SJSA1 (cell line): ENCODE data around the gene EBF3. TPM values are rescaled to one million over a fixed set of nuclear protein-coding genes. Genes with fewer than 3 reads are reported as not detected.

Source experiments
- DNase-seq, 2 experiments: peaks; one replicate each; pipeline ENCODE4 v3.0.0-alpha.2; 2015 to 2020; ENCODE audit warnings: low spot score in 2 of 2, low read depth in 1 of 2
- H3K27ac ChIP-seq: fragments of 250-450 bp; sonication (Bioruptor Pico); 2 replicates; pipeline ENCODE4 v1.5.1; 2020; ENCODE audit warnings: mild to moderate bottlenecking, moderate library complexity
- H3K27me3 ChIP-seq: fragments of 250-450 bp; sonication (Bioruptor Pico); replicated peaks from 2 replicates; pipeline ENCODE4 v1.5.1; 2020; ENCODE audit warnings: mild to moderate bottlenecking, moderate library complexity
- H3K36me3 ChIP-seq: fragments of 250-450 bp; sonication (Bioruptor Pico); 2 replicates; pipeline ENCODE4 v1.5.1; 2020; ENCODE audit warnings: mild to moderate bottlenecking
- H3K4me1 ChIP-seq: fragments of 250-450 bp; sonication (Bioruptor Pico); replicated peaks from 2 replicates; pipeline ENCODE4 v1.6.1; 2021; ENCODE audit warnings: mild to moderate bottlenecking
- H3K4me3 ChIP-seq: fragments of 250-450 bp; sonication (Bioruptor Pico); 2 replicates; pipeline ENCODE4 v1.5.1; 2020; ENCODE audit warnings: mild to moderate bottlenecking
- H3K9me3 ChIP-seq: fragments of 250-450 bp; sonication (Bioruptor Pico); replicated peaks from 2 replicates; pipeline ENCODE4 v1.5.1; 2020; ENCODE audit warnings: mild to moderate bottlenecking
- total RNA-seq: library from RNA; depleted of rRNA; stranded (reverse); fragments of >200 nt; shearing (Covaris generic); gene quantifications from 2 replicates; pipeline ENCODE4 v1.2.3, GENCODE V29; 2014

Gene EBF3
- total RNA-seq, 1 experiment from 2014 or later: not detected

DNA sequence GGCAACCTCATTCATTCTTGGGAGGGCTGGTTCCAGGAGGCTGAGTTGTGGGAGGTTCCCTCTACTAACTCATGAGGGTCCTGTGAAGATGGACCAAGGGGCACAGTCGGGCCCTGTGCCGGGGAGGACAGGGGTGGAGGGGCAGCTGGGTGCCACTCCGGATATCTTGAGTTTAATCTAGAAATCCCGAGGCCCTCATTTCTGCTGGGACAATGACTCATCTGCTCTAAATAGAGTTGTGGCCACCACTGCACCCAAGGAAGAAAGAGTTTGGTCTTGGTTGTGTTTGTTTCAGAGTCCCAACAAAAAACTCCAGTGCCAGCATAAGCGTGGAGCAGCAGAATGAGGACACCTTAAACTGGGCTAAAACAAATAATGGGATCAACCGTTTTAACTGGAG is 82.4 kb downstream of the EBF3 start:
- Histone ChIP-seq H3K9me3 (peaks cover 3% of the 10 kb centered on the region; the same call in 1 of the 2 replicates), H3K27ac (no peak overlapping the region), H3K4me3 (no peak overlapping the region), H3K36me3 (no peaks in the 10 kb centered on the region), H3K27me3 (no peaks in the 10 kb centered on the region), H3K4me1 (no peaks in the 10 kb centered on the region)
- DNase-seq: no peak

DNA sequence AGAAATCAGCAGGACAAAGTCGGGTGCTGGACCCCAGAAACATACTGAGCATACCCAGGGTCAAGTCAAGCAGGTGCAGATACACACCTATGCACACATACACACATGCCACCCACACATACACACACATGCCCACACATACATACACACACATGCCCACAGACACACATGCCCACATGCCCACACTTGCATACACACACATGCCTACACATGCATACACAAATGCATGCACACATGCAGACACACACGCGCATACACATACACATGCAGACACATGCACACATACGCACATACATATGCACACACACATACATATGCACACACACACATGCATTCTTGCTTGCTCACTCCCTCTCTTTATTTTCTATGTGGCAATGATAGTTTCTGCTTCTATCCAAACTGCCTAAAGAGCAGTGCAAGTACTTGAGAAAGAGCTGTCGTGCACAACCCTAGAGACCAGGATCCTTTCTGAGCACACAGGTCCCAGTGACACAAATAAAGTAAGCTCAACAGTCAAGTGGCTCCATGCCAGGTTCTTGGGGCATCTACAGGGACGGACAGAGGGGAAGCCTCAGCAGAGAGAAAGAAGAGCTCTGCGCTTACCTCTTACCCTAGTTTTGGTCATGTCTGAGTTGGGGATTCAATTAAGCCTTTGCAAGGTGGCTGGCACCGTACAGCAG is 83.7 kb downstream of the EBF3 start:
- no peaks in the 10 kb centered on the region for H3K4me1 ChIP-seq
- no peaks in the 10 kb centered on the region for H3K36me3 ChIP-seq
- H3K9me3 ChIP-seq: peaks cover 6% of the 10 kb centered on the region; the same call in 1 of the 2 replicates
- H3K4me3 ChIP-seq: no peak overlapping the region
- no peak for DNase-seq
- no peak overlapping the region for H3K27ac ChIP-seq
- H3K27me3 ChIP-seq: no peaks in the 10 kb centered on the region

DNA sequence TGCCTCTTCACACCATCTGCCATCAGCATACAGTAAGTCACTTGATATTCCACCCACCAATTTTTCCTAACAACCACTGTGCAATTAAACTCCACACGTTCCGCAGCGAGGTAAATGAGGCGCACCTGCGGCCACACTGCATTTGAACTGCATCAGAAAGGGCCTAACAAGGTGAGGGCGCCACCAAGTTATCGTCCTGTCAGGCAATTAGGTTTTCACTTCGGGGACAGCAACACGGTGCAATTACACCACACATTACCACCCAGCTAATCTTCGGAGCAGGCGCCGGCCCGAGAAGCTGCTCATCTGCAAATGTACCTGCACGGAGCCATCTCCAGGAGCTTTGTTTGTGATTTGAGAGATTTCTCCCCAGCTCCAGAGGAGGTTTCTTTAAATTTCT is 84.4 kb downstream of the EBF3 start:
- Histone ChIP-seq H3K9me3 (peaks cover 6% of the 10 kb centered on the region; the same call in 1 of the 2 replicates), H3K4me3 (no peak overlapping the region), H3K4me1 (no peaks in the 10 kb centered on the region), H3K27me3 (no peaks in the 10 kb centered on the region), H3K27ac (no peak overlapping the region), H3K36me3 (no peaks in the 10 kb centered on the region)
- no peak for DNase-seq

DNA sequence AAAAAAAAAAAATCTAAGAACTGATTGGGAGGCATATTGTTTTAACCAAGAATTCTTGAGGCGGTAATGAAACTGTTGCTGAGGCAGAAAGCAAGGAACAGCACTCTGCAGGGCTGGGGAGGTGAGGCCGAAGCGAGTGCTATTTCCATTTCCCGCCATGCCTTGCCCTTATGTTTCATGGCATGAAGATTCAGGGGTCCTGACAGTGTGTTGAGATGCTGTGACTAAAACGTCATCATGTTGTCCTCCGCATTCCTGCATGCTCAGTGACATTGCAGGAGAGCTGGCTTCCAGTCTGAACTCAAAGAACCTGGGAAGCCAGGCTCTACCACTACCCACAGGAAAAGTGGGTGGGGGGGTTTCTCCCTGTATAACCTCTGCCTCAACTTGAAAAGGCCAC is 85.2 kb downstream of the EBF3 start:
- Histone ChIP-seq H3K4me3 (no peak overlapping the region), H3K27ac (no peak overlapping the region), H3K4me1 (no peaks in the 10 kb centered on the region), H3K9me3 (peaks cover 6% of the 10 kb centered on the region; the same call in 1 of the 2 replicates), H3K36me3 (no peaks in the 10 kb centered on the region), H3K27me3 (no peaks in the 10 kb centered on the region)
- DNase-seq: no peak

GRCh38 chr10:129877773-129878371 is 86.2 kb downstream of the EBF3 start:
- no peak for DNase-seq
- no peaks in the 10 kb centered on the region for H3K36me3 ChIP-seq
- no peaks in the 10 kb centered on the region for H3K27me3 ChIP-seq
- H3K27ac ChIP-seq: no peak overlapping the region
- no peak overlapping the region for H3K4me3 ChIP-seq
- peaks cover 6% of the 10 kb centered on the region; the same call in 1 of the 2 replicates for H3K9me3 ChIP-seq
- no peaks in the 10 kb centered on the region for H3K4me1 ChIP-seq

- no peaks in the 10 kb centered on the region for H3K27me3 ChIP-seq
- no peak for DNase-seq
- no peak overlapping the region for H3K4me3 ChIP-seq
Measured at GRCh38 chr10:129876838-129877237, 87.2 kb downstream of the EBF3 start.

GRCh38 chr10:129875993-129876726 is 87.9 kb downstream of the EBF3 start:
- Histone ChIP-seq H3K9me3 (peaks cover 4% of the 10 kb centered on the region; the same call in 1 of the 2 replicates), H3K27ac (no peak overlapping the region), H3K27me3 (no peaks in the 10 kb centered on the region), H3K4me3 (no peak overlapping the region), H3K4me1 (no peaks in the 10 kb centered on the region), H3K36me3 (no peaks in the 10 kb centered on the region)
- DNase-seq: no peak

More at GRCh38 chr10:129876838-129877237, 87.2 kb downstream of the EBF3 start:
- no peaks in the 10 kb centered on the region for H3K4me1 ChIP-seq
- no peak overlapping the region for H3K27ac ChIP-seq
- no peaks in the 10 kb centered on the region for H3K36me3 ChIP-seq
- H3K9me3 ChIP-seq: peaks cover 6% of the 10 kb centered on the region; the same call in 1 of the 2 replicates

- no peaks in the 10 kb centered on the region for H3K36me3 ChIP-seq
- H3K4me3 ChIP-seq: no peak overlapping the region
- 0 out of 2 replicates have a peak, but pooled peaks cover 6% of the 10 kb centered on the region for H3K9me3 ChIP-seq
- no peaks in the 10 kb centered on the region for H3K4me1 ChIP-seq
- no peak for DNase-seq
- no peaks in the 10 kb centered on the region for H3K27me3 ChIP-seq
- H3K27ac ChIP-seq: no peak overlapping the region
Measured at GRCh38 chr10:129873351-129873750, 90.7 kb downstream of the EBF3 start.

DNA sequence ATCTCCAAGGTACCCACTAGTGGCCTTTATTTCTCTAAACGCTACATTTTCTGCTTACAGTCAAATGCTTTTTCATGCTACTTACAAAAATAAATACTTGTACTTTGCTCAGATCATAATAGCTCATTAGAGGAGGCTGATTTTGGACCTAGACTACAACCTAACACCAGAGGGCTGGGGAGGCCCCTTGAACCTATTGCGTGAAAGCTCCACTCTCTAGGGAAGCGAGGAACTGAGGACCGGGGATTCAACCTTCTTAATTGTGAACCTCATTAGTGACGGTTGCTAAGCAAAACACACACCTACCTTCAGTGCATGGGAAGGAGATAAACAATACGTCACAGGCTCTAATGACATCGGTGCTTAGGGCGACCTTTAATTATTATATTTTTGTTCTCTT is 92.1 kb downstream of the EBF3 start:
- 0 out of 2 replicates have a peak, but pooled peaks cover 6% of the 10 kb centered on the region for H3K9me3 ChIP-seq
- no peaks in the 10 kb centered on the region for H3K4me1 ChIP-seq
- H3K4me3 ChIP-seq: no peak overlapping the region
- DNase-seq: no peak
- no peak overlapping the region for H3K27ac ChIP-seq
- H3K27me3 ChIP-seq: no peaks in the 10 kb centered on the region
- H3K36me3 ChIP-seq: no peaks in the 10 kb centered on the region

GRCh38 chr10:129870961-129871621 is 93.0 kb downstream of the EBF3 start:
- no peak for DNase-seq
- Histone ChIP-seq H3K4me3 (no peak overlapping the region), H3K27ac (no peak overlapping the region), H3K4me1 (no peaks in the 10 kb centered on the region), H3K9me3 (0 out of 2 replicates have a peak, but pooled peaks cover 4% of the 10 kb centered on the region), H3K36me3 (no peaks in the 10 kb centered on the region), H3K27me3 (no peaks in the 10 kb centered on the region)

DNA sequence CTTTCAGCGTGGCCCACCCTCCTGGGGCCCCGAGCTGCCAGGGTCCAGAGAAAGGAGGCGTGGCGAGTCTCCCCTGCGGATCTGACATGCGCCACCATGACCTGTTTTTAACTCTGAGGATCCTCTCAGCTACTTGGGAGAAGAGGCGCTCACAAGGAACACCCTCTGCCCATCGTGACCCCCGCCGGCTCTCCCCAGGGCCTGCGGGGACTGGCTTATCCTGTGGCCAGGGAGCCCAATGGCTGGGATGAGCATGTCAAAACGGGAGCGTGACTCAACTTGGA is 93.7 kb downstream of the EBF3 start:
- no peaks in the 10 kb centered on the region for H3K36me3 ChIP-seq
- DNase-seq: no peak
- no peak overlapping the region for H3K4me3 ChIP-seq
- H3K27ac ChIP-seq: no peak overlapping the region
- peaks cover 3% of the 10 kb centered on the region; the same call in 1 of the 2 replicates for H3K9me3 ChIP-seq
- no peaks in the 10 kb centered on the region for H3K27me3 ChIP-seq
- H3K4me1 ChIP-seq: no peaks in the 10 kb centered on the region

DNA sequence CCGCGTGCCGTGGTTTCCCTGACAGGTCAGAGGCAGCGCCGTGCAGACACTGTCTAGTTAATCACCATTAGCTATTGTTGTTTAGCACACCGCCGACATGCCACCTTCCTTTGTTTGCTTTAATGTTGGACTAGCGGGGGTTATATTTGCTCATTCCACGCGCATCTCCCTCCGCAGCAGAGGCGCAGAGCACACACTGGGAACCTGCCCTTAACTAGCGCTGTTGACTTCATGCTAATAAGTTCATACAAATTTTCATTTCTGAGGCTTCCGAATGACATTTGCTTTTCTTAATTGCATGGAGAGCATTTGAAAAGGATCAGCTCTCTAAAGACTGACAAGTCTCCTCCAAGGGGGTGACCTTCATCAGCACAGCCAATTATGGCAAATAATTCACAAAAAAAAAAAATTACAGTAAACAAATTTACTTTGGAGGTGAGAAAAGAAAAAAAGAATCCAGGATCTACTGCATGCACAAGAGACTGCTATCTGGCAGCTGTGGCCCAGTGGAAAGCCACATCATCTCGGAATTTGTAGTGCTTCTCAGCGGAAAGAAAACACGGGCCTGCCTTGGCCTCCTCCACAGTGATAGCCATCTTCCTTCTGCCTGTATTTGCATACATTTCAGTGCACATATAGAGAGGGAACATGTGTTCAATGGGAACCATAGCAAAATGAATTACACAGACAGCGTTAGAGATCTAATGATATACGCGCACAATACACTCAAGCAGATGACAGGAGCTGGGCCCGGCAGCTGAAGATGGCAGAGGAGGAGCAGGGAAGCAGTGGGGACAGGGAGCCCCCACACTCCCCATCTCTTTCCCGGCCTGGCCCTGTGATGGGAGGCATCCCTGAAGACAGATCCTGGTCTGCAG is 94.2 kb downstream of the EBF3 start:
- no peaks in the 10 kb centered on the region for H3K4me1 ChIP-seq
- H3K4me3 ChIP-seq: no peak overlapping the region
- H3K36me3 ChIP-seq: no peaks in the 10 kb centered on the region
- DNase-seq: no peak
- H3K27ac ChIP-seq: no peak overlapping the region
- peaks cover 3% of the 10 kb centered on the region; the same call in 1 of the 2 replicates for H3K9me3 ChIP-seq
- no peaks in the 10 kb centered on the region for H3K27me3 ChIP-seq

DNA sequence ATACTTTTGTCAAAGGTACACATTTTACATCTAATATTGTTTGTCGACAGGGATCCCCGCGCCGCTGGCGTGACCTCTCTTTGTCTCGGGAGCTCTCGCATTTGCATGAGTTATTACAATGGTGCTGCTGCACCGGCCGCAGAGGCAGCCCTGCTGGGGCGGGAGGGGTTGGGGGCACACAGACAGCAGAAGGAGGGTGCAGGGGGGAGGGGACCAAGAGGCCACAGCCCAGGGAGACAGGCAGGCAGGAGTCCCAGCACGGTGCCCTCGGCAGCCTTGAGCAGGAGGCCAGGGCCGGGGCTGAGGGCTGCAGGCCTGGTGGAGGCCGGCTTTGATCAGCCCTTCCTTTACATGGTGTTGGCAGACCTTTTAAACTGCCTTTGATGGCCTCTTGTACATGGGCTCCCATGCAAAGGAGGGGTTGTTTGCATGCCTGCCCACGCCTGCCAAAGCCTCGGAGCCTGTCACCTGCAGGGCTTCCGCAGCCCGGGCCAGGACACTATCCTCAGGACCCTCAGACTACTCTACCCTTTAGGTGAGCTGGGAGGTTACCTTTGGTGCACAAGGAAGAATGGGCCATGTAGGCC is 95.5 kb downstream of the EBF3 start:
- Histone ChIP-seq H3K27ac (no peak overlapping the region), H3K4me1 (no peaks in the 10 kb centered on the region), H3K4me3 (no peak overlapping the region), H3K36me3 (no peaks in the 10 kb centered on the region), H3K27me3 (no peaks in the 10 kb centered on the region), H3K9me3 (peaks cover 3% of the 10 kb centered on the region; the same call in 1 of the 2 replicates)
- DNase-seq: no peak
